ENCODE measurements around the gene SH2B2.
A peak's percentile ranks its signal among the peaks of the same experiment; 100 is the strongest.

Gene SH2B2

DNA sequence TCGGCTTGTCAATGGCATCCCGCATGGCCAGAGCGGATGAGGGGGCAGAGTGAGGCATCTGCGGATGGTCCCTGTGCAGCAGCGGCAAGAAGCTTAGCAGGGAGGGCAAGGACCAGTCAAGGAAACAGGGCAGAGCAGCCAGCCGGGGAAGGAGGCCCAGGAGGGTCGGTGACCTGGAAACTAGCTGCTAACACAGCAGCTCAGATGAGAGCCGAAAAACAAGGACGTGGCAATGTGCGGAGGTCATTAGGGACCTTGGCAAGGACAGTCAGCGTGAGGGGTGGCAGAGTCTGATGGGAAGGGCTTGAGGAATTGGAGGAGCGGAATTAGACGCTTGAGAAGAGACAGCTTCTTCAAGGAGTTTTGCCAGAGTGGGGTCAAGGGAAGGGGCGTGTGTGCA is 20.1 kb upstream of the SH2B2 start:
- TF ChIP-seq, protein P1, sequence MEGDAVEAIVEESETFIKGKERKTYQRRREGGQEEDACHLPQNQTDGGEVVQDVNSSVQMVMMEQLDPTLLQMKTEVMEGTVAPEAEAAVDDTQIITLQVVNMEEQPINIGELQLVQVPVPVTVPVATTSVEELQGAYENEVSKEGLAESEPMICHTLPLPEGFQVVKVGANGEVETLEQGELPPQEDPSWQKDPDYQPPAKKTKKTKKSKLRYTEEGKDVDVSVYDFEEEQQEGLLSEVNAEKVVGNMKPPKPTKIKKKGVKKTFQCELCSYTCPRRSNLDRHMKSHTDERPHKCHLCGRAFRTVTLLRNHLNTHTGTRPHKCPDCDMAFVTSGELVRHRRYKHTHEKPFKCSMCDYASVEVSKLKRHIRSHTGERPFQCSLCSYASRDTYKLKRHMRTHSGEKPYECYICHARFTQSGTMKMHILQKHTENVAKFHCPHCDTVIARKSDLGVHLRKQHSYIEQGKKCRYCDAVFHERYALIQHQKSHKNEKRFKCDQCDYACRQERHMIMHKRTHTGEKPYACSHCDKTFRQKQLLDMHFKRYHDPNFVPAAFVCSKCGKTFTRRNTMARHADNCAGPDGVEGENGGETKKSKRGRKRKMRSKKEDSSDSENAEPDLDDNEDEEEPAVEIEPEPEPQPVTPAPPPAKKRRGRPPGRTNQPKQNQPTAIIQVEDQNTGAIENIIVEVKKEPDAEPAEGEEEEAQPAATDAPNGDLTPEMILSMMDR (IDR thresholded peaks at IDR 0.05; ENCODE audit: insufficient read depth, missing control alignments) = no peak
- FAIRE-seq = no peak
- no peak for DNase-seq (ENCODE audit: insufficient read length, low spot score)

DNA sequence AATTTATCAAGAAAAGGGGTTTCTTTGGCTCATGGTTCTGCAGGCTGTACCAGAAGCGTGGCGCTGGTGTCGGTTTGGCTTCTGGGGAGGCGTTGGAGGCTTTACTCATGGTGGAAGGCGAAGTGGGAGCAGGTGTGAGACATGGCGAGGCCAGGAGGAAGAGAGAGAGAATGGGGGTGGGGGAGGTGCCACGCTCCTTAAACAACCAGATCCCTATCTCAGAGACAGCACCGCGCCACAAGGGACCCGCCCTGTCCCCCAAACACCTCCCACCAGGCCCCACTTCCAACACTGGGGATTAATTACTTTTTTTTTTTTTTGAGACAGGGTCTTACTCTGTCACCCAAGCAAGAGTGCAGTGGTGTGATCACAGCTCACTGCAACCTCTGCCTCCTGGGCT is 18.0 kb upstream of the SH2B2 start:
- TF ChIP-seq, protein P1 (IDR thresholded peaks at IDR 0.05; ENCODE audit: insufficient read depth, missing control alignments) = no peak
- no peak for FAIRE-seq

DNA sequence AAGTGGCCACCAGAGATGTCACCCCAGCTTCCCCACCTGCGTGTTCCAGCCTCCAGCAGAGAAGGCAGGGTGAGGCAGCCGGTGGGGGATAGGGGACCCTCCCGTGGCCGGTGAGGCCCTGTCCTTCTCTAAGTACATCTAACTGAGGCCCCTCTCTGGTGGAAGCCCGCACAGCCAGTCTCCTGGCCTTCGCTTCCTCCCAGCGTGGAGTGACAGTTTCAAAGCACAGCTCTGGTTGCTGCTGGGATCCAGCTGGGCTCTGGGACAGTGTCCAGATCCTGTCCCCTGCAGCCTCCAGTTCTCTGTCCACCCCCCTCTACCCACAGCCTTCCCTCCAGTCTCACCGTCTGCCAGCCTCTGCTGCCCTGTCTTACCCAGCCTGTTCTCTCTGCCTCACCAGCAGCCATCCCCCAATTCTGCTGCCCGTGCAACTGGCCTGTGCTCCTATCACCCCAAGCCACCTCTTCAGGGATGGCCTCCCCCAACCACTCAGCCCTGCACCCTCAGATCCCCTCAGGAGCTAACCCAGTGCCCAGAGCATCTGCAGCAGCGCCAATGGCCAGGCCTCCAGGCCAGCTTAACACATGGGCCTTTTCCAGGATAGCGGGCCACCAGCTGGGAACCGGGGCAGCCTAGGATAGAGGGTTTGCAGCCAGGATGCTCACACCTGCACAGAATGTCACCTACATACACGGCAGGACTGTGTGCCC is 16.3 kb upstream of the SH2B2 start:
- DNase-seq (ENCODE audit: insufficient read length, low spot score) (no peak), FAIRE-seq (no peak)
- TF ChIP-seq, protein P1 (IDR thresholded peaks at IDR 0.05; ENCODE audit: insufficient read depth, missing control alignments) = no peak

More for the DNA sequence above, 18.0 kb upstream of the SH2B2 start:
- DNase-seq (ENCODE audit: insufficient read length, low spot score) = no peak

DNA sequence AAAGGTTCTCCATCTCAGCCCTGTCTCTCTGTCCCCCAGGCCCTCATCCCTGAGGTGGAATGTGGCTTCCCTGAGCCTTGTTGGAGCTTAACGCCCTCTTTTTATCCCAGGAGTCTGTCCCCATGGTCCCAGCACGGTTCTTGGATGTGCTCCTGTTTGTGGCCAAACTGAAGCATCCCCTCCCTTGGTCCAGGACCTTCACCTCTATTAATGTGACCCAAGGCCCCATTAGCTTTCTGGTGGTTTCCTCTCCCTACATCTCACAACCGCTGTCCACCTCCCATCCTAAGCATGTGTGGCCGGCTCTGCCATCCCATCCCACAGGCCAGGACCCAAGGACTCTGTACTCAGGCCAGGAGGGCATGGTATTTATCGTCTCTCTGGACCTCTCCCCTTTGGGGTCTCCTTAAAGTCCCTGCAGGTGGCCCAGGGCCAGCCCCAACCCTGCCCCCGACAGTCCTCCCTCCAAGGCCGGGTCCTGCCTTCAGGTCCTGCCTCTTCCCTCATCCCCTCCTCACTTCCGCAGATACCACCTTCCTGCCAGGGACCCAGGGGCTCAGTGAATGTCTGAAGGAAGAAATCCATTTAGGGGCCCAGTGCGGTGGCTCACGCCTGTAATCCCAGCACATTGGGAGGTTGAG is 15.4 kb upstream of the SH2B2 start:
- DNase-seq (ENCODE audit: insufficient read length, low spot score) (no peak), FAIRE-seq (no peak)
- TF ChIP-seq, protein P1 (IDR thresholded peaks at IDR 0.05; ENCODE audit: insufficient read depth, missing control alignments) = no peak

DNA sequence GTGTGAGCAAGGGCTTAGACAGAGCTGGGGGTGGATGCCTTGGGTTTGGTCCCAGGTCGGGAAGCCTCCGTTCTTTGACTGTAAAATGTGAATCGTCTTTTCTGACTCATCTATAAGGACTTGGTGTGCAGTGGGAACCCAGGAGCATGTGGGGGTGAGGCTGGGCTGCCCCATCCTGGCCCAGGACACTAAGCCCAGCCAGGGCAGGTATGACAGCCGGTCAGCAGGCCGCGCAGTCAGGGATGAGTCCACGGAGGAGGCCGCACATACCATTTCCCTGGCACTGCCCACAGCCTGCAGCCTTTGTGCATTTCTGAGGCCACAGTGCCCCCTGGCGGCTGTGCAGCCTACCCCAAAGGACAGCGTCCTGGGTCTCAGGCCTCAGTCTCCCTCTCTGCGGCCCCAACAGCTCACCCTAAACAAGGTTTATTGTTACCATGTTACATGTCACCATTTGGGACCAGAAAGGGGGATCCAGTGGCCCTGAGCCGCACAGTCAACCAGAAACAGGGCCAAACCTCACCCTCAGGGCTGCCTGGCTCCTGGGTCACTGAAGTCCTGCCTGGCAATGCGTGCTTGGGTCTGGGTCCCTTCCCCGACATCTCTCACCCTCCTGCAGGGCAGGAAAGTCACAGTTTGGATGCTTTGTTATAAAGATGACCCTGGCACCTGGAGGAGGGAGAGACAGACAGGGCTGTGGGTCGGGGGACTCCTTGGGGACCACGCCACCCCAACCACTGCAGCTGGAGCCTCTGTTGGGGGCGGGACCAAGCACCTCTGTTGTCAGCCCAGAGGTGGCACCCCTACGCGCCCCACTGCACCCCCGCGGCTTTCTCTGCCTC is 14.4 kb upstream of the SH2B2 start:
- DNase-seq (ENCODE audit: insufficient read length, low spot score) = peak; percentile 91
- TF ChIP-seq, protein P1 (IDR thresholded peaks at IDR 0.05; ENCODE audit: insufficient read depth, missing control alignments) = peak; percentile 93
- no peak for FAIRE-seq

DNA sequence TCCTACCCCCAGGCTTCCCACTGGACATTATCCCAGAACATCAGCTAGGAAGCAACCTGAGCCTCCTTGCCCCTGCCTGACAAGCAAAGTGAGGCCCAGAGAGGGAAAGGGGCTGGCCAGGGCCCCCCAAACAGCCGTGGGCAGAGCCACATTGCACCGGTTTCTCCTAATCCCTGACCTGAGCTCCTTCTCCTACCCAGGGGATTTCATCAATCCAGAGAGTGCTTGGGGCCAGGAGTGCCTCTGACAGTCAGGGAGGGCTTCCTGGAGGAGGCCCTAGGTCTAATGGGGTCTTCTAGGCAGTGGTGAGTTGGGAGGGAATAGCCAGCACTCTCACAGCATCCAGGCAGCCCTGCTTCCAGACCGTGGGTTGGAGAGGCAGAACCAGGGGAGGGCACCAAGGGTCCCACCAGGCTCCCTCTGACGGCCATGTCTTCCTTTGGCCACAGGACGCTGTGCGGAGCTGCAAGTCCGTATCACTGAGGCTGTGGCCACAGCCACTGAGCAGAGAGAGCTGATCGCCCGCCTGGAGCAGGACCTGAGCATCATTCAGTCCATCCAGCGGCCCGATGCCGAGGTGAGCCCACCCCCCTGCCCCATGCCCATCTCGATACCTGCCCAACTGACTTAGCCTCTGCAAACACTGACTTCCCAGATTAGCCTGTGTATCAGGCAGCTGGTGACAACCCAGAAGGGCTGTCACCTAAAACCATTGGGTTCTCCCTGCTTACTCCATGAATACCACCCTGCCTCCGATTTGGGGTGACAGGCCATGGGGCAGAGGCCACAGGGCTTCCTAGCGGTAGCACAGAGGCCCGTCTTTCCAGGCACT is 13.5 kb upstream of the SH2B2 start:
- TF ChIP-seq, protein P1 (IDR thresholded peaks at IDR 0.05; ENCODE audit: insufficient read depth, missing control alignments) = no peak
- DNase-seq (ENCODE audit: insufficient read length, low spot score) = no peak
- FAIRE-seq = no peak
